CD4-positive, alpha-beta T cell treated with Interleukin-17A for 4 hours (primary cell): Measurements from ENCODE around the gene POLR2A.
A peak's percentile ranks its signal among the peaks of the same experiment; 100 is the strongest.

ENCODE experiments used
- DNase-seq: peaks from one replicate; pipeline ENCODE4 v3.0.0-alpha.2; 2020; ENCODE audit warnings: mixed read lengths

Gene POLR2A

DNA sequence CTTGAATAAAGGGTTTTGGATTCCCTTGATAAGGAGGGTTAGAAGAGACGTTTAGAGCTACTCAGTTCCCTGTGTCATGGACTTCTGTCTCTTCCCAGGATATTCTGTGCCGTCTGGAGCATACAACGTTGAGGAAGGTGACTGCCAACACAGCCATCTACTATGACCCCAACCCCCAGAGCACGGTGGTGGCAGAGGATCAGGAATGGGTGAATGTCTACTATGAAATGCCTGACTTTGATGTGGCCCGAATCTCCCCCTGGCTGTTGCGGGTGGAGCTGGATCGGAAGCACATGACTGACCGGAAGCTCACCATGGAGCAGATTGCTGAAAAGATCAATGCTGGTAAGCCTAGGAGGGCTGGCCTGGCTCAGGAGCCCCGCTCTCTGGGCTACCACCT lies 24.7 kb downstream of the POLR2A start:
- DNase-seq: no peak

GRCh38 chr17:7509937-7510336 lies 25.8 kb downstream of the POLR2A start:
- no peak for DNase-seq

- DNase-seq: no peak
These were observed 26.9 kb downstream of the POLR2A start for GRCh38 chr17:7511108-7511507.

DNA sequence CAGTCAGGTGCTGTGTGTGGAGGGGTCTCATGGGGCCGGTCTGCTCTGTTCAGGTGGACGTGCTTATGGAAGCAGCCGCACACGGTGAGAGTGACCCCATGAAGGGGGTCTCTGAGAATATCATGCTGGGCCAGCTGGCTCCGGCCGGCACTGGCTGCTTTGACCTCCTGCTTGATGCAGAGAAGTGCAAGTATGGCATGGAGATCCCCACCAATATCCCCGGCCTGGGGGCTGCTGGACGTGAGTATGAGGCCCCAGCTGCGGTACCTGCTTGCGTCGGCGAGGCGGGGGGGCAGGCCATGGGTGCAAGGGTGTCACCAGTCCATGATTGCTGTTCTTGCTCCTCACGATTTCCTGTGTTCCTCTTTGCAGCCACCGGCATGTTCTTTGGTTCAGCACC lies 27.9 kb downstream of the POLR2A start:
- no peak for DNase-seq

GRCh38 chr17:7512824-7513540 lies 28.8 kb downstream of the POLR2A start:
- DNase-seq: no peak

DNA sequence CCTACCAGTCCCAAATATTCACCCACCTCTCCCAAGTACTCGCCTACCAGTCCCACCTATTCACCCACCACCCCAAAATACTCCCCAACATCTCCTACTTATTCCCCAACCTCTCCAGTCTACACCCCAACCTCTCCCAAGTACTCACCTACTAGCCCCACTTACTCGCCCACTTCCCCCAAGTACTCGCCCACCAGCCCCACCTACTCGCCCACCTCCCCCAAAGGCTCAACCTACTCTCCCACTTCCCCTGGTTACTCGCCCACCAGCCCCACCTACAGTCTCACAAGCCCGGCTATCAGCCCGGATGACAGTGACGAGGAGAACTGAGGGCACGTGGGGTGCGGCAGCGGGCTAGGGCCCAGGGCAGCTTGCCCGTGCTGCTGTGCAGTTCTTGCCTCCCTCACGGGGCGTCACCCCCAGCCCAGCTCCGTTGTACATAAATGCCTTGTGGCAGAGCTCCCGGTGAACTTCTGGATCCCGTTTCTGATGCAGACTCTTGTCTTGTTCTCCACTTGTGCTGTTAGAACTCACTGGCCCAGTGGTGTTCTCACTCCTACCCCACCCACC lies 29.8 kb downstream of the POLR2A start:
- no peak for DNase-seq

GRCh38 chr17:7515911-7516610 lies 31.9 kb downstream of the POLR2A start:
- no peak for DNase-seq

DNA sequence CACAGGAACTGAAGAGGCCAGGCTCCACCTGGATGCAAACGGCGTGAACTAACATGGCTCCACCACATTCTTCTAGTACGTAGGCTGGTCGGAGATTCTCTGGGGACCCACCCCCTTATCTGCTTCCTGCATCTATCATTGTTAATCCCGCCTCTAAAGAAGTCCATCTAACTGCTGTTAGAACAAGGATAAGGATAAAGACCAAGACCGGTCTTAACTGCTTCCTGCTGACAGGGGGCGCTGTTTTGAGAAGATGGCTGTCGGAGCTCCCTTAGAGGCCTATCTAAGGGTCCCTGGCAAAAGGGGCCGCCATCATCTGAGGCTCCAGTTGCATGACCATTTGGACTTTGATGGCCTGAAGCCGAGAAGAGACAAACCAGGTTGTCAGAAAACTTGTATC lies 38.9 kb downstream of the POLR2A start:
- peak; percentile 70 for DNase-seq

DNA sequence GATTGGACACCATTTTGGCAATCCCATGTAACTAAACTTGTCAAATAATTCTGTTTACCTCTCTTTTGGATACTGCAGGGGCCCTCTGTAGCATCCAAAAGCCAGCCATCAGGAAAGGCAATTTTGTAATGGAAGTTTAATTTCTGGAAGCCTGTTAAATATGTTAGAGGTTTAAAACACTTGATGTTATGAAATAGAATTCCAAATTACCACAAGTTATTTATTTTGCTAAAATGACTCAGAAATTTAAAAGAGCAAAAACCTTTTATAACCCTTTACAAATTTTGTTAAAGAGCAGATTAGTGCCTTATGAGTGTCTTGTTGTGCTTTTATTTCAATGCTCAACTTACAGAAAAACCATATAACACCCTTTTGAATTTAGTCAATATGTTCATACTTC lies 44.7 kb downstream of the POLR2A start:
- no peak for DNase-seq

- DNase-seq: no peak
These were observed 46.1 kb downstream of the POLR2A start for GRCh38 chr17:7530023-7530900.

GRCh38 chr17:7538050-7538449 lies 53.9 kb downstream of the POLR2A start:
- DNase-seq: no peak

GRCh38 chr17:7538891-7539545 lies 54.9 kb downstream of the POLR2A start:
- no peak for DNase-seq

- no peak for DNase-seq
These were observed 57.0 kb downstream of the POLR2A start for GRCh38 chr17:7541074-7541621.

- no peak for DNase-seq
These were observed 60.7 kb downstream of the POLR2A start for GRCh38 chr17:7544911-7545310.

GRCh38 chr17:7548585-7549400 lies 64.6 kb downstream of the POLR2A start, which contains the start of gene TNFSF12:
Gene TNFSF12, plus strand, starts transcription at chr17:7549058. Its CDS starts 96 bp downstream, at chr17:7549154.
- DNase-seq: peak; percentile 77
